ENCODE data around the gene CELF2.

CELF2 gene

DNA sequence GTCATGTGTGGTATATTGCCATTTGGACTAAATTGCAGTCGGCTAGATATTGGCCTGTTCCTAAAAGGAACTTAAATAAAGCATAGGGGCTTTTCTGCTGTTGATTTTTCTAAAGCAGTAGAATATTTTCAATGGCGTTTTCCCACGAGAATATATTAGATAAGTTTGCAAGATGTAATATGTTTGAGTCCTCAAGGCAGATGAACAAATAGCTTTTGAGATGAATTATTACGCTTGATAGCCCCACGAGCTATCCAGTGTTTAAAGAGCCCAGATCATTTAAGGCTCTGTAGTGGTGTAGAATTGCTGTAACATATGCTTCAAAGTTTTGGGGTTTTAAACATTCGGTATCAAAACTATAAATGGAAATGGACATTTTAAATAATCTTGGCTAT lies 2.9 kb downstream of the CELF2 start:
- peak overlapping the region; percentile 40 for H3K4me3 Mint-ChIP-seq
- H3K4me1 Mint-ChIP-seq: peaks cover 55% of the 10 kb centered on the region
- H3K27me3 Mint-ChIP-seq (ENCODE audit: low read depth, poor library complexity): peaks cover 59% of the 10 kb centered on the region

DNA sequence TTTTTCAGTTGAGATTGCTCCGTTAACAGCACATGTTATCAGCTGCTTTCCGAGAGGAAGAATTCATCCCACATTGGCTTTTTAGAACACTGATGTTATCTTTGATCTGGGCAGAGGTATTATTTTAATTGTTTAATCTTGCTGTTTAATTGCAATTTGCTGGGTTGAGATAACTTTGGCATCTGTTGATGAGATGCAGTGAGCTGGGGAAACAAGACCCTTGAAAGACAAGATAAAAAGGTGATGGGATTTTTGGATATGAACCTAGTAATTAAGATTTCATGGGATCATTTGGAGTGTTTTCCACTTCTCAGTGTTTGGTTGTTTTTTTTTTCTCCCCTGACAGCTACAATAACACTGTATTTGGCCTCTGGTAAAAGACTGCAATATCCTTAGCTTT lies 4.5 kb downstream of the CELF2 start:
- H3K36me3 Mint-ChIP-seq (ENCODE audit: low read depth): no peaks in the 10 kb centered on the region
- DNase-seq: no peak
- no peaks in the 10 kb centered on the region for H3K9me3 Mint-ChIP-seq
- H3K27me3 Mint-ChIP-seq (ENCODE audit: low read depth, poor library complexity): peaks cover 46% of the 10 kb centered on the region
- H3K4me1 Mint-ChIP-seq: peaks cover 59% of the 10 kb centered on the region
- no peak for TF ChIP-seq CTCF (IDR thresholded peaks at IDR 0.05)
- H3K27ac Mint-ChIP-seq: no peak overlapping the region
- no peak overlapping the region for H3K4me3 Mint-ChIP-seq

More for the DNA sequence above, 2.9 kb downstream of the CELF2 start:
- Mint-ChIP-seq H3K9me3 (no peaks in the 10 kb centered on the region), H3K36me3 (ENCODE audit: low read depth) (no peaks in the 10 kb centered on the region), H3K27ac (no peak overlapping the region)
- no peak for DNase-seq
- TF ChIP-seq CTCF (IDR thresholded peaks at IDR 0.05): no peak

GRCh38 chr10:11023009-11023953 lies 5.6 kb downstream of the CELF2 start:
- no peaks in the 10 kb centered on the region for H3K36me3 Mint-ChIP-seq (ENCODE audit: low read depth)
- H3K27me3 Mint-ChIP-seq (ENCODE audit: low read depth, poor library complexity): peaks cover 45% of the 10 kb centered on the region
- no peak for TF ChIP-seq CTCF (IDR thresholded peaks at IDR 0.05)
- H3K4me3 Mint-ChIP-seq: no peak overlapping the region
- H3K27ac Mint-ChIP-seq: no peak overlapping the region
- no peak for DNase-seq
- peaks cover 60% of the 10 kb centered on the region for H3K4me1 Mint-ChIP-seq
- no peaks in the 10 kb centered on the region for H3K9me3 Mint-ChIP-seq

DNA sequence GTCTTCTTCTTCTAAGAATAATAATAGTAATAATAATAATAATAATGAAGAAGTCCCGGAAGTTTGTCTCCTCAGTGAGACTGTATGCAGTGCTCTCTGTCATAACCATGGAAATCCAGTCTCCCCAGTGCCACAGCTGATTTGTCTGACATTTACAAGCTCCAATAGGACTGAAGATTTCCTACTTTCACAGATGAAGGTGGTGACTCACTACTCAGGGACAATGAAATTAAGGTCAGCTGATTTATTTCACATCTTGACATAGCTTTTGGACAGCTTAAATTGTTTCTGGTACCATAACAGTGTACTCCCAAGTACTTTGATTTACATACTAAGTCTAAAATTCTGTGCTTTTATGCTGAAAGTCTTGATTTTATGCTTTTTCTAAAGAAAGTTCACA lies 6.9 kb downstream of the CELF2 start:
- Mint-ChIP-seq H3K9me3 (no peaks in the 10 kb centered on the region), H3K27ac (no peak overlapping the region), H3K4me3 (no peak overlapping the region), H3K4me1 (peaks cover 53% of the 10 kb centered on the region), H3K36me3 (ENCODE audit: low read depth) (no peaks in the 10 kb centered on the region), H3K27me3 (ENCODE audit: low read depth, poor library complexity) (peaks cover 42% of the 10 kb centered on the region)
- TF ChIP-seq CTCF (IDR thresholded peaks at IDR 0.05): no peak
- no peak for DNase-seq

DNA sequence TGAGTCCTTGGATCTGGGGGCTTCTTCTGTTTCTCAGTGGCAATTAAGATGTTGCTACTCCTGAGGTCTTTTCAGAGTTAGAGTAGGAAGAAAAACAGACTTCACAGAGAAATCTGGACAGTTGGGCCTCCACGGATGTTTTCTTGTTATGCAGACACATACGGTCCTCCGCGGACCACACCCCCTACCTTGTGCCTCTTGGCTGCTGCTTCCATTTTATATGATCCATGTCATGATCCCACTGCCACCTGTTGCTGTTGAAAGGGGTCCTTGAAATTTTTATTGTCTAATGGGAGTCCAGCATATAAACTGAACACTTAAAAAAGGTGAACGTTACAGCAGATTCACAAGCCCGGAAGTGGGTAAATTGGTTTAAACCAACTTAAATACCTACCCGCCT lies 8.3 kb downstream of the CELF2 start:
- Mint-ChIP-seq H3K27me3 (ENCODE audit: low read depth, poor library complexity) (peaks cover 32% of the 10 kb centered on the region), H3K4me1 (peaks cover 40% of the 10 kb centered on the region)
- no peak for TF ChIP-seq CTCF (IDR thresholded peaks at IDR 0.05)

GRCh38 chr10:11026773-11027172 lies 9.1 kb downstream of the CELF2 start:
- H3K27me3 Mint-ChIP-seq (ENCODE audit: low read depth, poor library complexity): peaks cover 25% of the 10 kb centered on the region

More for the DNA sequence above, 8.3 kb downstream of the CELF2 start:
- Mint-ChIP-seq H3K4me3 (no peak overlapping the region), H3K27ac (no peak overlapping the region), H3K9me3 (no peaks in the 10 kb centered on the region), H3K36me3 (ENCODE audit: low read depth) (no peaks in the 10 kb centered on the region)
- DNase-seq: no peak

More at GRCh38 chr10:11026773-11027172, 9.1 kb downstream of the CELF2 start:
- DNase-seq: no peak
- peaks cover 35% of the 10 kb centered on the region for H3K4me1 Mint-ChIP-seq
- TF ChIP-seq CTCF (IDR thresholded peaks at IDR 0.05): no peak
- H3K4me3 Mint-ChIP-seq: no peak overlapping the region
- no peak overlapping the region for H3K27ac Mint-ChIP-seq
- no peaks in the 10 kb centered on the region for H3K36me3 Mint-ChIP-seq (ENCODE audit: low read depth)
- H3K9me3 Mint-ChIP-seq: no peaks in the 10 kb centered on the region
